ENCODE measurements around the gene CALML5. TPM values are rescaled to one million over a fixed set of nuclear protein-coding genes. Genes with fewer than 3 reads are reported as not detected.

Gene CALML5
- total and polyA plus RNA-seq, 2 donors (not counting 1 experiment from before 2014, with no cell fraction given) = not detected

DNA sequence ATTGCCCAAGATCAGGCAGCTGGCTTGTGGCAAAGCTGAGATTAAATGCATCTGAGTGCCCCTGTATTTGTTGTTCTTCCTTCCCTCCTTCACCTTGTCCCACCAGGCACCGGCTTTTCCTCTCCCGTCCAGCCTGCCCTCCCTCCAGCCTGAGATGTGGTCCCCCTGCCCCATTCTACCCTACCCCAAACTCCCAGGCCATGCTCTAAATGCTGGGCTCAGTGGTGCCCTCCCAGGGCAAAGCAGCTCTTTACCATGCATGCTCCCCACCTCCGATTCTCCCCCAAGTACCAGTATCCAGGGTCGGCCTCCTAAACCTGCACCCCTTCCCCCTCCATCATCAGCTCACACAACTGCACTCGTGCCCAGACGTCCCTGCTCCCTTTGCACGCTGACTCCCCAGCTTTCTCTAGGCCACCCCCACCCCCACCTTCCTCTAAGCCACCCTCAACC is 36.5 kb downstream of the CALML5 start:
- Histone ChIP-seq H3K79me2 (ENCODE audit: control insufficient read depth, insufficient read depth, low read length) (no peaks in the 10 kb centered on the region), H3K27ac (ENCODE audit: insufficient read depth, low read length) (no peak overlapping the region), H4K20me1 (ENCODE audit: control insufficient read depth, extremely low read depth, insufficient read depth, low read length) (no peaks in the 10 kb centered on the region), H3K9me3 (ENCODE audit: control insufficient read depth, insufficient read depth, low read depth, low read length) (no peaks in the 10 kb centered on the region), H3K4me2 (ENCODE audit: extremely low read depth, insufficient read depth, low read length) (no peak overlapping the region), H3K4me1 (ENCODE audit: control insufficient read depth, extremely low read depth, insufficient read depth, low read length) (peaks cover 6% of the 10 kb centered on the region), H3K9ac (ENCODE audit: insufficient read depth, low read length) (no peak overlapping the region), H3K4me3 (replicated peaks in 1 of 4; ENCODE audit: control extremely low read depth in 1 of 4, insufficient read depth in 1 of 4, low read depth in 3 of 4, low read length in 4 of 4) (no peak overlapping the region), H3K36me3 (ENCODE audit: control insufficient read depth, insufficient read depth, low read length) (no peaks in the 10 kb centered on the region), H3K27me3 (ENCODE audit: control insufficient read depth, insufficient read depth, low read length) (no peaks in the 10 kb centered on the region), H2AFZ (ENCODE audit: low read length) (no peak overlapping the region)
- no peak for TF ChIP-seq EZH2 (IDR thresholded peaks at IDR 0.05; ENCODE audit: low read length, missing control alignments)
- TF ChIP-seq, protein P1, sequence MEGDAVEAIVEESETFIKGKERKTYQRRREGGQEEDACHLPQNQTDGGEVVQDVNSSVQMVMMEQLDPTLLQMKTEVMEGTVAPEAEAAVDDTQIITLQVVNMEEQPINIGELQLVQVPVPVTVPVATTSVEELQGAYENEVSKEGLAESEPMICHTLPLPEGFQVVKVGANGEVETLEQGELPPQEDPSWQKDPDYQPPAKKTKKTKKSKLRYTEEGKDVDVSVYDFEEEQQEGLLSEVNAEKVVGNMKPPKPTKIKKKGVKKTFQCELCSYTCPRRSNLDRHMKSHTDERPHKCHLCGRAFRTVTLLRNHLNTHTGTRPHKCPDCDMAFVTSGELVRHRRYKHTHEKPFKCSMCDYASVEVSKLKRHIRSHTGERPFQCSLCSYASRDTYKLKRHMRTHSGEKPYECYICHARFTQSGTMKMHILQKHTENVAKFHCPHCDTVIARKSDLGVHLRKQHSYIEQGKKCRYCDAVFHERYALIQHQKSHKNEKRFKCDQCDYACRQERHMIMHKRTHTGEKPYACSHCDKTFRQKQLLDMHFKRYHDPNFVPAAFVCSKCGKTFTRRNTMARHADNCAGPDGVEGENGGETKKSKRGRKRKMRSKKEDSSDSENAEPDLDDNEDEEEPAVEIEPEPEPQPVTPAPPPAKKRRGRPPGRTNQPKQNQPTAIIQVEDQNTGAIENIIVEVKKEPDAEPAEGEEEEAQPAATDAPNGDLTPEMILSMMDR (conservative IDR thresholded peaks at IDR 0.05 in 1 of 2, IDR thresholded peaks at IDR 0.05 in 1 of 2; ENCODE audit: low read depth in 1 of 2, low read length in 2 of 2) = no peak
- DNase-seq (ENCODE audit: low read depth in 2 of 2) = no peak

DNA sequence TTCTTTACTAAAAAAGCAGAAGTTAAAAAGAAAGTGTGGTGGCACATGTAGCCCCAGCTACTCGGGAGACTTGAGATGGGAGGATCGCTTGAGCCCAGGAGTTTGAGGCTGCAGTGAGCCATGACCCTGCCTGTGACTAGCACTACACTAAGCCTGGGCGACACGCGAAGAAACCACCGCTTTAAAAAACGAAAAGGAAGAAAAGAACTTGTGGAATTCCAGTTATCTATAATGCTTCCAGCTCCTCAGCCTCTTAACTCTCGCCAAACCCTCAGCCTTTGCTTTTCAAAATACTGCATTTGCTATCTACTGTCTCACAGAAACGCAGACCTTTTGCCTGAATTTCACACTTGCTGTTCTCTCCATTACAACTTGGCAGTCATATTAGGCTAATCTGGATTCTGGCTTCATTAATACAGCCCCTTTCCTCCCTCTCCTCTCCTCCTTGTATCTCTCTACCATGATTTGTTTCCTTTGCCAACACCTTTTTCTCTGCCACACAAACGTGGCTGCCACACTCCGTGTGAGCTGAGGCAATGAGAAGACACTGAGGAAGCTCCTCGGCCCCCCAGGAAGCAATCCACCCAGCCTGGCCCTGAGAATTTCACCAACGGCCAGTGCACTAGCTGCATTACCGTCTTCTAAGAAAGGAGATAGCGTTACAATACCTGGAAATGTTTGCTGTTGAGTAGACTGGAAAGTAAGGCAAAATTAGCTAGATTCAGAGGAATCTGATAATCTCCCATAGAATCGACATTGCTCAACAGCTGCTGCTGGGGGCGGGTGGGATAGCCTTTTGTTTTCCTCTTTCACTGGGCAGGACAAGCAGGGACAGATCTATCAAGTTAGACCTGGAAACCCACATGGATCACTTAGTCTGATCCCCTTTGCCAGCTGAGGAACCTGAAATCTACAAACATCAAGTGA is 37.2 kb downstream of the CALML5 start:
- H3K9me3 ChIP-seq (ENCODE audit: control insufficient read depth, insufficient read depth, low read depth, low read length) = no peaks in the 10 kb centered on the region
- no peaks in the 10 kb centered on the region for H3K36me3 ChIP-seq (ENCODE audit: control insufficient read depth, insufficient read depth, low read length)
- no peaks in the 10 kb centered on the region for H4K20me1 ChIP-seq (ENCODE audit: control insufficient read depth, extremely low read depth, insufficient read depth, low read length)
- no peaks in the 10 kb centered on the region for H3K27me3 ChIP-seq (ENCODE audit: control insufficient read depth, insufficient read depth, low read length)
- peak in 1 of 2 donors; percentile 66 for DNase-seq (ENCODE audit: low read depth in 2 of 2)
- peaks cover 6% of the 10 kb centered on the region for H3K4me1 ChIP-seq (ENCODE audit: control insufficient read depth, extremely low read depth, insufficient read depth, low read length)
- TF ChIP-seq, protein P1 (conservative IDR thresholded peaks at IDR 0.05 in 1 of 2, IDR thresholded peaks at IDR 0.05 in 1 of 2; ENCODE audit: low read depth in 1 of 2, low read length in 2 of 2) = no peak
- TF ChIP-seq EZH2 (IDR thresholded peaks at IDR 0.05; ENCODE audit: low read length, missing control alignments) = no peak
- H2AFZ ChIP-seq (ENCODE audit: low read length) = peak overlapping the region; percentile 48
- peak overlapping the region in 2 of 4 experiments; percentile 10 to 15 for H3K4me3 ChIP-seq (replicated peaks in 1 of 4; ENCODE audit: control extremely low read depth in 1 of 4, insufficient read depth in 1 of 4, low read depth in 3 of 4, low read length in 4 of 4)
- peak overlapping the region; percentile 69 for H3K4me2 ChIP-seq (ENCODE audit: extremely low read depth, insufficient read depth, low read length)
- H3K27ac ChIP-seq (ENCODE audit: insufficient read depth, low read length) = peak overlapping the region; percentile 29
- no peak overlapping the region for H3K9ac ChIP-seq (ENCODE audit: insufficient read depth, low read length)
- H3K79me2 ChIP-seq (ENCODE audit: control insufficient read depth, insufficient read depth, low read length) = no peaks in the 10 kb centered on the region

DNA sequence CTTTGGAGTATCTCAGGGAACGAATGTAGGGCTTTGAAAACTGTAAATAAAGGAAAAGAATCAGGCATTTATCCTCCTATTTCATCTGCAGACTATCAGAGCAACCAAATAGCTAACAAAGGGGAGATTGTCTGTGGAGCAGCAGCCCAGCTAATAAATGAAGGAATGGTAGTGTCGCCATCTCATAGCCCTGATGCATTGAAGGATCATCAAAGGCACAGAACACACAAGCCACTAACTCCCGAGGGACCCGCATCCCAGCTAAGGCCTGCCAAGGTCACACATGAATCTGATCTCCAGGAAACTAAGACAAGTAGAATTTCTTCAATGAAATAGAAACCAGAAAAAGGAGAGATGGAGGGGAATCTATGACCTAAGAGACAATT is 38.2 kb downstream of the CALML5 start:
- Histone ChIP-seq H3K27ac (ENCODE audit: insufficient read depth, low read length) (no peak overlapping the region), H2AFZ (ENCODE audit: low read length) (no peak overlapping the region), H3K4me1 (ENCODE audit: control insufficient read depth, extremely low read depth, insufficient read depth, low read length) (peaks cover 6% of the 10 kb centered on the region), H3K4me2 (ENCODE audit: extremely low read depth, insufficient read depth, low read length) (peak overlapping the region; percentile 61), H3K36me3 (ENCODE audit: control insufficient read depth, insufficient read depth, low read length) (no peaks in the 10 kb centered on the region), H3K9ac (ENCODE audit: insufficient read depth, low read length) (no peak overlapping the region), H3K27me3 (ENCODE audit: control insufficient read depth, insufficient read depth, low read length) (no peaks in the 10 kb centered on the region), H4K20me1 (ENCODE audit: control insufficient read depth, extremely low read depth, insufficient read depth, low read length) (no peaks in the 10 kb centered on the region), H3K9me3 (ENCODE audit: control insufficient read depth, insufficient read depth, low read depth, low read length) (no peaks in the 10 kb centered on the region), H3K4me3 (replicated peaks in 1 of 4; ENCODE audit: control extremely low read depth in 1 of 4, insufficient read depth in 1 of 4, low read depth in 3 of 4, low read length in 4 of 4) (no peak overlapping the region), H3K79me2 (ENCODE audit: control insufficient read depth, insufficient read depth, low read length) (no peaks in the 10 kb centered on the region)
- TF ChIP-seq, protein P1 (conservative IDR thresholded peaks at IDR 0.05 in 1 of 2, IDR thresholded peaks at IDR 0.05 in 1 of 2; ENCODE audit: low read depth in 1 of 2, low read length in 2 of 2) = no peak
- no peak for TF ChIP-seq EZH2 (IDR thresholded peaks at IDR 0.05; ENCODE audit: low read length, missing control alignments)
- no peak for DNase-seq (ENCODE audit: low read depth in 2 of 2)
